Body of pancreas (tissue), 4 donors: Measurements from ENCODE around the gene SPDYE3.
"Not testable (repeated sequence)": the region's sequence is repeated elsewhere in the genome, so short reads cannot be mapped to it uniquely, and the experiment has no call there.

Source experiments
- POLR2A ChIP-seq, 3 donors: fragments of 450-650 bp; IDR thresholded peaks; one replicate each; pipeline ENCODE4 v1.6.1; 2016; ENCODE audit warnings: antibody characterized with exemption in 3 of 3, mild to moderate bottlenecking in 2 of 3
- TF ChIP-seq, protein P1 (sequence below), 7 experiments: fragments of 450-650 bp in 4 of 7; fragments of 200-600 bp in 3 of 7; sonication (generic) in 3 of 7; IDR thresholded peaks; one replicate each; pipeline ENCODE4 v1.5.1; 2016 to 2019; ENCODE audit warnings: antibody characterized with exemption in 7 of 7

DNA sequence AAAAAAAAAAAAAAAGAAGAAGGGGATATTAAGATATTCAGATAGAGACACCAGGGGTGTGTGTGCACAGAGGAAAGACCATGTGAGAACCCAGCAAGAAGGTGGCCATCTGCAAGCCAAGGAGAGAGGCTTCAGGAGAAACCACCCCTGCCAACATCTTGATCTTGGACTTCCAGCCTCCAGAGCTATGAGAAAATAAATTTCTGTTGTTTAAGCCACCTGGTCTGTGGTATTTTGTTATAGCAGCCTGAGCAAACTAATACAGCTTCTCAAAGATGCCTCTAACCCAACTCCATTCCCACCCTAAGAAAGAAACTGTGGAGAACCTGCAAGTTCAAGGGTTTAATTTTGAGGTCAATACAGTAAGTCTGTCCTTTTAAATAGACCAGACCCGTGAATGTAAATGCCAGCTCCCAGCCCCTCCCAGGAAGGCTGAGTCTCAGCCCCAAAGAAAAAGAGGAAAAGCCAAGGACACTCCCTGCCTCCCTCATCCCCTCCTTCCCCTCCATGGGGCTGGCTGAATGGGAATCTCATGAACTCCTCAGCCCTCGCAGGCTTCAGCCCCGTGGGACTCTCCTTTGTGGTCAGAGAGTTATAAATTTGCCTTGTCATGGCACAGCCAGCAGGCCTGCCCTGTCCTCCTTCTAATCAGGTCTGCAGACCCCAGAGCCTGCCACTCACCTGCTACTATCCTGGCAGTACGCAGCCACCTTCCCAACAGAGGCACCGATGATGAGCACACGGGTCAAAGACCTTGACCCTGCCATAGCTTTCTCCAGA lies 9.5 kb upstream of the SPDYE3 start:
- TF ChIP-seq, protein P1, sequence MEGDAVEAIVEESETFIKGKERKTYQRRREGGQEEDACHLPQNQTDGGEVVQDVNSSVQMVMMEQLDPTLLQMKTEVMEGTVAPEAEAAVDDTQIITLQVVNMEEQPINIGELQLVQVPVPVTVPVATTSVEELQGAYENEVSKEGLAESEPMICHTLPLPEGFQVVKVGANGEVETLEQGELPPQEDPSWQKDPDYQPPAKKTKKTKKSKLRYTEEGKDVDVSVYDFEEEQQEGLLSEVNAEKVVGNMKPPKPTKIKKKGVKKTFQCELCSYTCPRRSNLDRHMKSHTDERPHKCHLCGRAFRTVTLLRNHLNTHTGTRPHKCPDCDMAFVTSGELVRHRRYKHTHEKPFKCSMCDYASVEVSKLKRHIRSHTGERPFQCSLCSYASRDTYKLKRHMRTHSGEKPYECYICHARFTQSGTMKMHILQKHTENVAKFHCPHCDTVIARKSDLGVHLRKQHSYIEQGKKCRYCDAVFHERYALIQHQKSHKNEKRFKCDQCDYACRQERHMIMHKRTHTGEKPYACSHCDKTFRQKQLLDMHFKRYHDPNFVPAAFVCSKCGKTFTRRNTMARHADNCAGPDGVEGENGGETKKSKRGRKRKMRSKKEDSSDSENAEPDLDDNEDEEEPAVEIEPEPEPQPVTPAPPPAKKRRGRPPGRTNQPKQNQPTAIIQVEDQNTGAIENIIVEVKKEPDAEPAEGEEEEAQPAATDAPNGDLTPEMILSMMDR (IDR thresholded peaks at IDR 0.05) = not testable (repeated sequence)
- TF ChIP-seq POLR2A (IDR thresholded peaks at IDR 0.05) = not testable (repeated sequence)
